A673 (cell line): Measurements from ENCODE around the gene TNPO3.

Experiments
- CTCF ChIP-seq: fragments of 300-800, 200-600 bp; sonication (generic); conservative IDR thresholded peaks from 2 replicates; pipeline ENCODE4 v1.5.1; 2017; ENCODE audit warnings: low read depth, mild to moderate bottlenecking, antibody characterized with exemption, low read length, moderate library complexity, mixed read lengths
- EZH2 ChIP-seq: fragments of 200-600 bp; sonication (generic); IDR thresholded peaks from 2 replicates; pipeline ENCODE4 v1.6.1; 2017; ENCODE audit warnings: borderline replicate concordance, low read depth, mild to moderate bottlenecking, mixed read lengths, antibody characterized with exemption, low read length; ENCODE audit not compliant: poor library complexity, severe bottlenecking

- TF ChIP-seq CTCF = no peak
- TF ChIP-seq EZH2 = no peak
Observed at GRCh38 chr7:128915841-128916642, 138.9 kb downstream of the TNPO3 start.
